Right lobe of liver (tissue), 6 donors: ENCODE data around the gene TAX1BP3. TPM values are rescaled to one million over a fixed set of nuclear protein-coding genes. Genes with fewer than 3 reads are reported as not detected.

Experiments used
- ATAC-seq, 4 donors: fragments of 200-7000 bp; cut with Tn5 transposase; one replicate each; pipeline ENCODE4 v1.9.1; 2020; ENCODE audit warnings: mild to moderate bottlenecking in 4 of 4, moderate library complexity in 4 of 4
- DNase-seq, 3 donors: peaks; one replicate each; pipeline ENCODE4 v3.0.0-alpha.2; 2020
- H3K27ac ChIP-seq, 3 donors: fragments of 200-600 bp; one replicate each; pipeline ENCODE4 v1.8.0; 2022
- H3K27me3 ChIP-seq, 2 donors: fragments of 200-600 bp; one replicate each; pipeline ENCODE4 v1.8.0; 2022
- H3K36me3 ChIP-seq, 4 donors: fragments of 200-600 bp; sonication (generic) in 1 of 4; one replicate each; pipeline versions ENCODE4 v1.5.1 to v1.8.0; 2017 to 2022; ENCODE audit warnings: control low read depth in 1 of 4
- H3K4me1 ChIP-seq, 4 donors: fragments of 200-600 bp; sonication (generic) in 1 of 4; one replicate each; pipeline versions ENCODE4 v1.5.1 to v1.8.0; 2017 to 2022; ENCODE audit warnings: control low read depth in 1 of 4
- H3K4me3 ChIP-seq, 3 donors: fragments of 200-600 bp; one replicate each; pipeline ENCODE4 v1.8.0; 2022
- H3K9me3 ChIP-seq, 4 donors: fragments of 200-600 bp; sonication (generic) in 1 of 4; one replicate each; pipeline versions ENCODE4 v1.5.1 to v1.8.0; 2017 to 2022; ENCODE audit warnings: control low read depth in 1 of 4
- POLR2A ChIP-seq: fragments of 450-650 bp; IDR thresholded peaks from one replicate; pipeline ENCODE4 v1.6.1; 2017; ENCODE audit warnings: antibody characterized with exemption, mild to moderate bottlenecking
- WGBS: methylation state at CpG from one replicate; pipeline ENCODE4 v1.1.6; 2018; ENCODE audit warnings: low coverage, low lambda C conversion rate; ENCODE audit not compliant: insufficient coverage; ENCODE audit errors: missing lambda C conversion rate; 5-methylcytosine and 5-hydroxymethylcytosine counted together
- intact Hi-C, 2 donors: fragments of 100-400 bp; cut with DNase I; formaldehyde crosslinking; loops; one replicate each; pipeline versions ENCODE4 v1.11.2 to v1.14.1; 2022
- total RNA-seq, 6 experiments: library from RNA; depleted of rRNA in 2 of 6; stranded (reverse); fragments of >200 nt in 2 of 6; fragmentation: NEBNext Ultra II Directional in 3 of 6; extraction: Animal tissue kit (Norgen Biotek cat#: 25700) in 3 of 6; gene quantifications; one replicate each; pipeline versions ENCODE4 v1.1.0 to v1.2.4, GENCODE V29; 2016 to 2023
- TF ChIP-seq, protein P1 (sequence below), 4 donors: fragments of 200-600 bp in 3 of 4; fragments of 450-650 bp in 1 of 4; IDR thresholded peaks; one replicate each; pipeline versions ENCODE4 v1.5.1 to v1.8.0; 2016 to 2022; ENCODE audit warnings: antibody characterized with exemption in 4 of 4, mild to moderate bottlenecking in 2 of 4
- donor health status: DM: no; HTN: yes; CAD: no.
- donor health status: DM: no; HTN: no; CAD: no.
- donor health status: DM: no; HTN: no; CAD: no.
- donor health status: DM: no; HTN: yes; CAD: no.
- donor health status: DM: no; HTN: yes; CAD: no.

TAX1BP3 gene
- total RNA-seq, 6 experiments from 2014 or later = 8.1 to 60.9 (median 34.7) TPM

DNA sequence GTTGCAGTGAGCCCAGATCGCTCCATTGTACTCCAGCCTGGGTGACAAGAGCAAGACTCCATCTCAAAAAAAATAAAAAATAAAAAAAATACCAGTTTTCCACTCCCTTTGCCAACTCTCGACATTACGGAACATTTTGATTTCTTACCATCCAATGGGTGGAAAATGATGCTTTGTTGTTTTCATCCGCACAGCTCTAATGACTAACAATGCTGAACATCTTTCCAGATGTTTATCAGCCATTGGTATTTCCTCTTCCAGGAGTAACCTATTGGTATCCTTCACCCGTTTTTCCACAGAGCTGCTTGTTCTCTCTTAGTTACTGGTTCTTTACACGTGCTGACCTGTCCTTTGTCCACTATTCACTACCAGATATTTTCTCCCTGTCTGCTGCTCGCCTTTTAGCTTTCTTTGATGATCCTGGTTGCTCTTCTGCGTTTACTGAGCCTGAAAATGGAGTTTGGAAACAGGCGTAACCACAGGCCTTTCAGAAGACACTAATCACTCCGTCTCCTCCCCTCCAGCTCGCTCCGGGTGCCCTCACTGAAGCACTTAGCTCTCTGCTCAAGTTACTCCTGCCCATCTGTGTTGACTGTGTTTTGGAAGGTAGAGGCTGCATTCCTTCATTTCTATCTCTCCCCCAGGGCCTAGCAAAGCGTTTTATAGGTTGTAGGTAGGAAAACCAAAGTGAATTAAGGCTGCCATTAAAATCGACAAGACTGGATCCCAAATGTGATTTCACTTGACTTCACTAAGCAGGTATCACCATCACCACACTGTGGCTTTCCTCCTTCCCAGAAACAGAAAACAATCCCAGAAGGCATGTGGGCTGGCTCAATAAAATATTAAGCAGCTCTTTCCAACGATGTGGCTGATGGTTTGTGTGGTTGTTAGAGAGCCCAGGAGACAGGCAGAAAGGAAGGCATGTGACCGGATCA is 41.3 kb downstream of the TAX1BP3 start:
- ATAC-seq = no peak
- 81% methylated on average over 16 of the region's 16 CpGs for WGBS
- Histone ChIP-seq H3K4me1 (no peaks in the 10 kb centered on the region), H3K9me3 (no peaks in the 10 kb centered on the region), H3K27ac (no peak overlapping the region), H3K27me3 (no peaks in the 10 kb centered on the region), H3K36me3 (peaks cover 8 to 85% (median 34%) of the 10 kb centered on the region in 4 donors), H3K4me3 (no peak overlapping the region)
- DNase-seq = no peak
- intact Hi-C loops = no loop called here
- no peak for TF ChIP-seq POLR2A
- TF ChIP-seq, protein P1, sequence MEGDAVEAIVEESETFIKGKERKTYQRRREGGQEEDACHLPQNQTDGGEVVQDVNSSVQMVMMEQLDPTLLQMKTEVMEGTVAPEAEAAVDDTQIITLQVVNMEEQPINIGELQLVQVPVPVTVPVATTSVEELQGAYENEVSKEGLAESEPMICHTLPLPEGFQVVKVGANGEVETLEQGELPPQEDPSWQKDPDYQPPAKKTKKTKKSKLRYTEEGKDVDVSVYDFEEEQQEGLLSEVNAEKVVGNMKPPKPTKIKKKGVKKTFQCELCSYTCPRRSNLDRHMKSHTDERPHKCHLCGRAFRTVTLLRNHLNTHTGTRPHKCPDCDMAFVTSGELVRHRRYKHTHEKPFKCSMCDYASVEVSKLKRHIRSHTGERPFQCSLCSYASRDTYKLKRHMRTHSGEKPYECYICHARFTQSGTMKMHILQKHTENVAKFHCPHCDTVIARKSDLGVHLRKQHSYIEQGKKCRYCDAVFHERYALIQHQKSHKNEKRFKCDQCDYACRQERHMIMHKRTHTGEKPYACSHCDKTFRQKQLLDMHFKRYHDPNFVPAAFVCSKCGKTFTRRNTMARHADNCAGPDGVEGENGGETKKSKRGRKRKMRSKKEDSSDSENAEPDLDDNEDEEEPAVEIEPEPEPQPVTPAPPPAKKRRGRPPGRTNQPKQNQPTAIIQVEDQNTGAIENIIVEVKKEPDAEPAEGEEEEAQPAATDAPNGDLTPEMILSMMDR (IDR thresholded peaks at IDR 0.05) = no peak

DNA sequence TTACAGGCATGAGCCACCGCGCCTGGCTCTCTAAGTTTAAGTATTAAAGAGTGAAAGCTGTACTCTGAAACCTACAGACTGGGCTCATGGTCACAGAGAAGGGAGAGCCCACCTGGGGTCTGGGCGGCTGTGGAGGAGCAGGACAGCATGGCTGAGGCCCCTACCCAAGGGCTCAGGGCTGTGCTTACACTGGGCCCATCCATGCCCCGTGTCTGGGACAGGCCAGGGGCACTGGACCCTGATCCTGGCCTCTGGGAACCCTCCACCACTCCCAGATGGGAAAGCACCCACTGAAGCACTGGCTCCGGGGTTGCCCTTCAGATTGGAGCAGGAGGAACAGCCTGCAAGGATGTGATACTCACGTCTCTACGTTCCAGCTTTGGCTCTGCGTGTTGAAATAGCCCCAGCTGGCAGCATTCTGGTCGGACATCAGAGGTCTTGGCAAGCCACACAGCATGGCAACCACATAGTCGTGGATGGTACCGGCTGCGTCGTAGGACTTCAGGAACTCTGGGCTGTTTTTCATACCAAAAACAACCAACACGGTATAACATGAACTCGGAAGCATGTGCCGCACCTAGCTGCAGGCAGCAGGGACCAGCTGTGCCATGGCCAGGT is 45.3 kb downstream of the TAX1BP3 start:
- WGBS = 100% methylated on average over 1 of the region's 16 CpGs
- H3K4me3 ChIP-seq = no peak overlapping the region
- H3K27ac ChIP-seq = no peak overlapping the region
- no peaks in the 10 kb centered on the region for H3K4me1 ChIP-seq
- peaks cover 8 to 88% (median 48%) of the 10 kb centered on the region in 4 donors for H3K36me3 ChIP-seq
- intact Hi-C loops = no loop called here
- H3K9me3 ChIP-seq = no peaks in the 10 kb centered on the region
- H3K27me3 ChIP-seq = no peaks in the 10 kb centered on the region
- no peak for TF ChIP-seq POLR2A
- TF ChIP-seq, protein P1 (IDR thresholded peaks at IDR 0.05) = no peak
- DNase-seq (no peak), ATAC-seq (peak in 2 of 4 donors; percentile 11 to 33)

DNA sequence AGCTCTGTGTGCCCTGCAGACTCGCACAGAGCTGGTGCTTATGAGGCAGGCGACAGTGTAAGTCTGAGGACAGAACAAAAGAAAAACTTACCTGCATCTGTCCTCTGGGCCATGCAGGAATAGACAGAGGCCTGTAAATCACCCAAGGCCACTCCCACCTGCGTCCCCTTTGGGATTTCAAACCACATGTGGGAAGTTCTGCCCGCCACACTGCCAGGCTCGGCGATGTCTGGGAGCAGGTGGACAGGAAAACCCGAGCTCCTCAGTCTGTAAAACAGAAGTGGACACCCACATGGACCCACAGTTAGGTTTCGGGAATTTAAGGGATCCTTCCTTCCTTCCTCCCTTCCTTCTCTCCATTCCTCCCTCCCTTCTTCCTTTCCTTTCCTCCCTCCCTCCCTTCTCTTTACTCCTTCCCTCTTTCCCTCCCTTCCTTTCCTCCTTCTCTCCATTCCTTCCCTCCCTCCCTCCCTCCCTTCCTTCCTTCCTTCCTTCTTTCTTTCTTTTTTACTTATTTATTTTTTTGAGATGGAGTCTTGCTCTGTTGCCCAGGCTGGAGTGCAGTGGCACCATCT is 47.1 kb downstream of the TAX1BP3 start:
- Histone ChIP-seq H3K27ac (no peak overlapping the region), H3K4me3 (no peak overlapping the region), H3K36me3 (peaks cover 8 to 87% (median 48%) of the 10 kb centered on the region in 4 donors), H3K9me3 (no peaks in the 10 kb centered on the region), H3K27me3 (no peaks in the 10 kb centered on the region), H3K4me1 (peaks cover 0 to 3% (median 0%) of the 10 kb centered on the region in 4 donors)
- WGBS = 92% methylated on average over 4 of the region's 8 CpGs
- intact Hi-C loops = no loop called here
- DNase-seq (no peak), ATAC-seq (no peak)
- TF ChIP-seq, protein P1 (IDR thresholded peaks at IDR 0.05) = no peak
- no peak for TF ChIP-seq POLR2A

DNA sequence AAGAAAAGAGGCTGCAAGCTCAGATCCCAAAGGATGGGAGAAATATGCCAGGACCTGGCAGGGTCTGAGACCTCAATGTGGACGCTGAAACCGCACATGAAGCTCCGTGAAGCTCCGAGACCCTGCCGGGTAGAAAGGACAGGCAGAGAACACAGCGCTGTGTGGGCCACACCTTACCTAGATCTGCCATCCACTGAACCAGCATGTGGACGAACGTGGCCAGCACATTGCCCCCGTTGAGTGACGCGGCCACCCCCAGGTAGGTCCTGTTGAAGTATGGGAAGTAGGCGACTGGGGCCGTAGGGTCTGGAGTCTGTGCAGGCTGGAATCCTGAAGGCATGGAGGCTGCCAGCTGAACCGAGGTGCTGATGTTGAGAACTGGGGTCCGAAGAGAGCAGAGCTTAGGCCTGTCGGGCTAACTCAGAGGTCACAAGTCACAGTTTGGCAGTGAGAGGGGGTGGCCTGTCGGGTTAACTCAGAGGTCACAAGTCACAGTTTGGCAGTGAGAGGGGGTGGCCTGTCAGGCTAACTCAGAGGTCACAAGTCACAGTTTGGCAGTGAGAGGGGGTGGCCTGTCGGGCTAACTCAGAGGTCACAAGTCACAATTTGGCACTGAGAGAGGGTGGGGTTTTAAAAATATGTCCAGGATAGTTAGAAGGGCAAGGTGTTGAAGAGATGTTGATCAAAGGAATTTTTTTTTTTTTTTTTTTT is 53.1 kb downstream of the TAX1BP3 start:
- Histone ChIP-seq H3K27me3 (no peaks in the 10 kb centered on the region), H3K4me1 (peaks cover 0 to 26% (median 7%) of the 10 kb centered on the region in 4 donors), H3K9me3 (no peaks in the 10 kb centered on the region), H3K4me3 (no peak overlapping the region), H3K27ac (no peak overlapping the region), H3K36me3 (peaks cover 0 to 77% (median 41%) of the 10 kb centered on the region in 4 donors)
- intact Hi-C loops = no loop called here
- WGBS = 60% methylated on average over 8 of the region's 18 CpGs
- TF ChIP-seq, protein P1 (IDR thresholded peaks at IDR 0.05) = no peak
- ATAC-seq = peak; percentile 19 to 63 (median 28)
- peak in 1 of 3 donors; percentile 58 for DNase-seq
